T-cell (primary cell): ENCODE measurements around the gene PRMT5. TPM values are rescaled to one million over a fixed set of nuclear protein-coding genes. Genes with fewer than 3 reads are reported as not detected.

Experiments
- ATAC-seq, 4 experiments: fragments of 200-7000 bp in 3 of 4; fragments of 150-1000 bp in 1 of 4; cut with Tn5 transposase; replicated peaks in 1 of 4; 1 replicate in 3 of 4; 2 replicates in 1 of 4; pipeline ENCODE4 v1.10.0; 2021; ENCODE audit warnings: moderate library complexity in 3 of 4, mild to moderate bottlenecking in 2 of 4, moderate number of reproducible peaks in 1 of 4
- CTCF ChIA-PET, 2 donors: fragments of 300-600 bp; sonication (Branson Sonifier 250); formaldehyde crosslinking; loops; one replicate each; lab custom pipeline; 2022; ENCODE audit warnings: antibody characterized with exemption in 2 of 2; lab: Charles Lee
- POLR2A ChIA-PET, 2 donors: fragments of 300-600 bp; sonication (Branson Sonifier 250); formaldehyde crosslinking; loops; one replicate each; lab custom pipeline; 2022; ENCODE audit warnings: antibody characterized with exemption in 2 of 2; lab: Charles Lee
- DNase-seq, 35 experiments: peaks; one replicate each; pipeline versions ENCODE4 v3.0.0 to v3.0.0-alpha.2; 2013 to 2023
- H3K27ac ChIP-seq: one replicate; pipeline ENCODE4 v1.5.1; 2013; ENCODE audit warnings: low read length
- H3K27me3 ChIP-seq, 2 experiments: replicated peaks in 1 of 2; 1 replicate in 1 of 2; 2 replicates in 1 of 2; pipeline versions ENCODE4 v1.6.1 to v1.7.0; 2013; ENCODE audit warnings: low read length in 1 of 2, mixed read lengths in 1 of 2; ENCODE audit not compliant: control insufficient read depth in 2 of 2, insufficient read depth in 2 of 2; ENCODE audit errors: extremely low read depth in 1 of 2
- H3K36me3 ChIP-seq, 2 donors: 1 replicate in 1 of 2; 2 replicates in 1 of 2; pipeline versions ENCODE4 v1.6.1 to v1.7.0; 2013; ENCODE audit warnings: low read length in 1 of 2; ENCODE audit not compliant: control insufficient read depth in 2 of 2, insufficient read depth in 1 of 2; ENCODE audit errors: extremely low read depth in 1 of 2
- H3K4me1 ChIP-seq, 2 experiments: 1 replicate in 1 of 2; 2 replicates in 1 of 2; pipeline versions ENCODE4 v1.6.1 to v1.7.0; 2013; ENCODE audit warnings: low read length in 2 of 2, mixed read lengths in 1 of 2; ENCODE audit not compliant: insufficient read depth in 2 of 2, control insufficient read depth in 1 of 2; ENCODE audit errors: extremely low read depth in 1 of 2
- H3K4me3 ChIP-seq, 2 donors: 1 replicate in 1 of 2; 2 replicates in 1 of 2; pipeline versions ENCODE4 v1.5.1 to v1.7.0; 2013; ENCODE audit warnings: mild to moderate bottlenecking in 2 of 2, low read length in 1 of 2, moderate library complexity in 1 of 2; ENCODE audit not compliant: control insufficient read depth in 1 of 2; ENCODE audit errors: extremely low read depth in 1 of 2
- H3K9me3 ChIP-seq: 2 replicates; pipeline ENCODE4 v1.7.0; 2013
- H3K27ac Mint-ChIP-seq, 2 donors: one replicate each; pipeline ENCODE4 v1.8.0; 2020 to 2021; ENCODE audit warnings: mild to moderate bottlenecking in 2 of 2, mixed read lengths in 2 of 2
- H3K27me3 Mint-ChIP-seq, 2 donors: one replicate each; pipeline ENCODE4 v1.8.0; 2021 to 2022; ENCODE audit warnings: mixed read lengths in 2 of 2
- H3K36me3 Mint-ChIP-seq: one replicate; pipeline ENCODE4 v1.8.0; 2021; ENCODE audit warnings: mixed read lengths
- H3K4me1 Mint-ChIP-seq, 3 donors: one replicate each; pipeline ENCODE4 v1.8.0; 2020 to 2022; ENCODE audit warnings: mixed read lengths in 3 of 3, mild to moderate bottlenecking in 1 of 3
- H3K4me3 Mint-ChIP-seq, 3 donors: one replicate each; pipeline ENCODE4 v1.8.0; 2020 to 2022; ENCODE audit warnings: mild to moderate bottlenecking in 3 of 3, mixed read lengths in 3 of 3, moderate library complexity in 3 of 3
- H3K9me3 Mint-ChIP-seq, 3 donors: one replicate each; pipeline ENCODE4 v1.8.0; 2020 to 2022; ENCODE audit warnings: mixed read lengths in 3 of 3
- WGBS: methylation state at CpG from one replicate; pipeline ENCODE4 v1.1.5; 2013; ENCODE audit warnings: missing lambda C conversion rate; ENCODE audit not compliant: insufficient coverage; 5-methylcytosine and 5-hydroxymethylcytosine counted together
- total RNA-seq, 35 experiments: library from RNA in 6 of 35; stranded (reverse) in 6 of 35; fragments of 120-200 nt in 1 of 35; gene quantifications; one replicate each; pipeline versions ENCODE4 v1.2.1 to v1.2.4 and lab custom pipeline; 2013 to 2026

Gene PRMT5
- total RNA-seq, 5 donors from 2014 or later (not counting 1 experiment from before 2014, with no cell fraction given) = 17.7 to 45.3 (median 37.5) TPM

- H3K27ac Mint-ChIP-seq = peak overlapping the region; percentile 94 to 96
- WGBS = 11% methylated on average over 5 of the region's 11 CpGs
- ChIA-PET CTCF (interaction anchor here (1.0 to 2.2 kb wide), 9 partner anchors 13 to 331 kb away, joined by 3 to 35 read pairs (median 4); partner anchors contain the start of gene LRP10 (in 1 of the 2)), POLR2A (interaction anchor here in 1 of 2 donors (0.7 kb wide), 1 partner anchor 13 kb away, joined by 4 read pairs; no protein-coding TSS in a partner anchor)
- H3K27ac ChIP-seq = peak overlapping the region; percentile 67
- no peaks in the 10 kb centered on the region for H3K36me3 ChIP-seq
- ATAC-seq = peak; percentile 13 to 52 (median 20)
- no peaks in the 10 kb centered on the region for H3K9me3 ChIP-seq
- peak overlapping the region; percentile 87 to 90 (median 88) for H3K4me3 Mint-ChIP-seq
- no peaks in the 10 kb centered on the region for H3K27me3 Mint-ChIP-seq
- no peaks in the 10 kb centered on the region for H3K9me3 Mint-ChIP-seq
- peak overlapping the region; percentile 60 to 65 for H3K4me3 ChIP-seq
- peak in 18 of 35 experiments; percentile 2 to 68 (median 18) for DNase-seq
- no peaks in the 10 kb centered on the region for H3K36me3 Mint-ChIP-seq
- H3K4me1 ChIP-seq = peaks cover 22 to 59% of the 10 kb centered on the region in 2 experiments
- peaks cover 57 to 68% (median 59%) of the 10 kb centered on the region in 3 donors for H3K4me1 Mint-ChIP-seq
- no peaks in the 10 kb centered on the region for H3K27me3 ChIP-seq
Observed at GRCh38 chr14:22887260-22887989, 41.8 kb downstream of the PRMT5 start.

- H3K9me3 Mint-ChIP-seq = no peaks in the 10 kb centered on the region
- H3K27ac Mint-ChIP-seq = peak overlapping the region; percentile 94 to 96
- H3K36me3 ChIP-seq = no peaks in the 10 kb centered on the region
- peaks cover 22 to 60% of the 10 kb centered on the region in 2 experiments for H3K4me1 ChIP-seq
- H3K4me3 Mint-ChIP-seq = peak overlapping the region; percentile 87 to 90 (median 88)
- H3K27me3 Mint-ChIP-seq = no peaks in the 10 kb centered on the region
- no peaks in the 10 kb centered on the region for H3K36me3 Mint-ChIP-seq
- peaks cover 57 to 72% (median 65%) of the 10 kb centered on the region in 3 donors for H3K4me1 Mint-ChIP-seq
- DNase-seq (peak; percentile 48 to 80 (median 62)), ATAC-seq (peak; percentile 69 to 76 (median 74))
- H3K9me3 ChIP-seq = no peaks in the 10 kb centered on the region
- peak overlapping the region; percentile 60 to 65 for H3K4me3 ChIP-seq
- ChIA-PET CTCF (interaction anchor here (0.6 to 2.0 kb wide), 12 partner anchors 10 to 330 kb away, joined by 3 to 28 read pairs (median 4); partner anchors contain the start of genes LRP10 (in 1 of the 2) and OXA1L (in 1 of the 2)), POLR2A (interaction anchor here (0.7 kb wide), 2 partner anchors 14 kb away, joined by 4 read pairs; no protein-coding TSS in a partner anchor)
- peak overlapping the region; percentile 67 for H3K27ac ChIP-seq
- under 1% methylated on average over 67 of the region's 77 CpGs for WGBS
- H3K27me3 ChIP-seq = no peaks in the 10 kb centered on the region
Observed at GRCh38 chr14:22886500-22887259, 42.5 kb downstream of the PRMT5 start.

- Histone ChIP-seq H3K27ac (no peak overlapping the region), H3K4me3 (peak overlapping the region in 1 of 2 donors; percentile 60), H3K9me3 (no peaks in the 10 kb centered on the region), H3K4me1 (peaks cover 22 to 60% of the 10 kb centered on the region in 2 experiments), H3K27me3 (no peaks in the 10 kb centered on the region), H3K36me3 (no peaks in the 10 kb centered on the region)
- Mint-ChIP-seq H3K36me3 (no peaks in the 10 kb centered on the region), H3K9me3 (no peaks in the 10 kb centered on the region), H3K4me1 (peaks cover 57 to 72% (median 67%) of the 10 kb centered on the region in 3 donors), H3K27me3 (no peaks in the 10 kb centered on the region), H3K27ac (peak overlapping the region; percentile 79 to 82), H3K4me3 (peak overlapping the region; percentile 87 to 90 (median 88))
- ChIA-PET POLR2A (interaction anchor here in 1 of 2 donors (1.0 kb wide), 1 partner anchor 30 kb away, joined by 3 read pairs; no protein-coding TSS in a partner anchor), CTCF (interaction anchor here (0.6 to 2.0 kb wide), 8 partner anchors 13 to 316 kb away, joined by 3 to 28 read pairs (median 4); partner anchors contain the start of genes LRP10 (in 1 of the 2) and OXA1L (in 1 of the 2))
- 97% methylated on average over 14 of the region's 21 CpGs for WGBS
- ATAC-seq (no peak), DNase-seq (no peak)
Observed at GRCh38 chr14:22885975-22886374, 43.2 kb downstream of the PRMT5 start.

GRCh38 chr14:22884738-22885523 is 44.2 kb downstream of the PRMT5 start:
- Mint-ChIP-seq H3K27ac (peak overlapping the region; percentile 64 to 70), H3K36me3 (no peaks in the 10 kb centered on the region), H3K4me3 (peak overlapping the region; percentile 35 to 88 (median 87)), H3K9me3 (no peaks in the 10 kb centered on the region), H3K27me3 (no peaks in the 10 kb centered on the region), H3K4me1 (peaks cover 53 to 66% (median 60%) of the 10 kb centered on the region in 3 donors)
- CTCF ChIA-PET = interaction anchor here (0.8 to 2.0 kb wide), 6 partner anchors 12 to 34 kb away, joined by 3 to 28 read pairs (median 6); partner anchors contain the start of genes LRP10 (in 1 of the 2) and RBM23 (in 1 of the 2)
- no peak overlapping the region for H3K27ac ChIP-seq
- peaks cover 20 to 58% of the 10 kb centered on the region in 2 experiments for H3K4me1 ChIP-seq
- POLR2A ChIA-PET = interaction anchor here in 1 of 2 donors (0.6 to 1.0 kb wide), 2 partner anchors 31 to 1195 kb away, joined by 3 read pairs; no protein-coding TSS in a partner anchor
- no peak for DNase-seq
- WGBS = 95% methylated on average over 9 of the region's 11 CpGs
- H3K36me3 ChIP-seq = no peaks in the 10 kb centered on the region
- no peaks in the 10 kb centered on the region for H3K27me3 ChIP-seq
- H3K4me3 ChIP-seq = no peak overlapping the region
- no peaks in the 10 kb centered on the region for H3K9me3 ChIP-seq
- ATAC-seq = no peak

- no peaks in the 10 kb centered on the region for H3K27me3 ChIP-seq
- Mint-ChIP-seq H3K4me1 (peaks cover 48 to 58% (median 53%) of the 10 kb centered on the region in 3 donors), H3K4me3 (no peak overlapping the region), H3K9me3 (no peaks in the 10 kb centered on the region), H3K27ac (peak overlapping the region; percentile 52 to 80), H3K36me3 (peaks cover 3% of the 10 kb centered on the region), H3K27me3 (no peaks in the 10 kb centered on the region)
- H3K27ac ChIP-seq = no peak overlapping the region
- DNase-seq (no peak), ATAC-seq (no peak)
- no peak overlapping the region for H3K4me3 ChIP-seq
- WGBS = 78% methylated on average over 5 of the region's 7 CpGs
- H3K36me3 ChIP-seq = peaks cover 0 to 3% of the 10 kb centered on the region in 2 donors
- no peaks in the 10 kb centered on the region for H3K9me3 ChIP-seq
- CTCF ChIA-PET = interaction anchor here (0.8 to 2.0 kb wide), 5 partner anchors 11 to 314 kb away, joined by 3 to 7 read pairs (median 4); partner anchors contain the start of gene RBM23 (in 1 of the 2)
- POLR2A ChIA-PET = no interaction called here
- H3K4me1 ChIP-seq = peaks cover 17 to 50% of the 10 kb centered on the region in 2 experiments
Observed at GRCh38 chr14:22884076-22884737, 45.0 kb downstream of the PRMT5 start.
